Measurements from ENCODE around the gene LINGO1.

LINGO1 gene

GRCh38 chr15:77580996-77581682 is 51.6 kb downstream of the LINGO1 start:
- DNase-seq (ENCODE audit: extremely low read depth, insufficient read length) = no peak
- H3K36me3 ChIP-seq (ENCODE audit: control insufficient read depth, insufficient read depth, low read length) = no peaks in the 10 kb centered on the region
- peaks cover 2% of the 10 kb centered on the region for H3K27me3 ChIP-seq (replicated peaks; ENCODE audit: control insufficient read depth, insufficient read depth, low read length)
- H3K4me3 ChIP-seq (replicated peaks; ENCODE audit: low read depth, low read length) = no peak overlapping the region
- TF ChIP-seq, protein P1, sequence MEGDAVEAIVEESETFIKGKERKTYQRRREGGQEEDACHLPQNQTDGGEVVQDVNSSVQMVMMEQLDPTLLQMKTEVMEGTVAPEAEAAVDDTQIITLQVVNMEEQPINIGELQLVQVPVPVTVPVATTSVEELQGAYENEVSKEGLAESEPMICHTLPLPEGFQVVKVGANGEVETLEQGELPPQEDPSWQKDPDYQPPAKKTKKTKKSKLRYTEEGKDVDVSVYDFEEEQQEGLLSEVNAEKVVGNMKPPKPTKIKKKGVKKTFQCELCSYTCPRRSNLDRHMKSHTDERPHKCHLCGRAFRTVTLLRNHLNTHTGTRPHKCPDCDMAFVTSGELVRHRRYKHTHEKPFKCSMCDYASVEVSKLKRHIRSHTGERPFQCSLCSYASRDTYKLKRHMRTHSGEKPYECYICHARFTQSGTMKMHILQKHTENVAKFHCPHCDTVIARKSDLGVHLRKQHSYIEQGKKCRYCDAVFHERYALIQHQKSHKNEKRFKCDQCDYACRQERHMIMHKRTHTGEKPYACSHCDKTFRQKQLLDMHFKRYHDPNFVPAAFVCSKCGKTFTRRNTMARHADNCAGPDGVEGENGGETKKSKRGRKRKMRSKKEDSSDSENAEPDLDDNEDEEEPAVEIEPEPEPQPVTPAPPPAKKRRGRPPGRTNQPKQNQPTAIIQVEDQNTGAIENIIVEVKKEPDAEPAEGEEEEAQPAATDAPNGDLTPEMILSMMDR (IDR thresholded peaks at IDR 0.05; ENCODE audit: insufficient read depth, low read length, poor library complexity, severe bottlenecking) = no peak

DNA sequence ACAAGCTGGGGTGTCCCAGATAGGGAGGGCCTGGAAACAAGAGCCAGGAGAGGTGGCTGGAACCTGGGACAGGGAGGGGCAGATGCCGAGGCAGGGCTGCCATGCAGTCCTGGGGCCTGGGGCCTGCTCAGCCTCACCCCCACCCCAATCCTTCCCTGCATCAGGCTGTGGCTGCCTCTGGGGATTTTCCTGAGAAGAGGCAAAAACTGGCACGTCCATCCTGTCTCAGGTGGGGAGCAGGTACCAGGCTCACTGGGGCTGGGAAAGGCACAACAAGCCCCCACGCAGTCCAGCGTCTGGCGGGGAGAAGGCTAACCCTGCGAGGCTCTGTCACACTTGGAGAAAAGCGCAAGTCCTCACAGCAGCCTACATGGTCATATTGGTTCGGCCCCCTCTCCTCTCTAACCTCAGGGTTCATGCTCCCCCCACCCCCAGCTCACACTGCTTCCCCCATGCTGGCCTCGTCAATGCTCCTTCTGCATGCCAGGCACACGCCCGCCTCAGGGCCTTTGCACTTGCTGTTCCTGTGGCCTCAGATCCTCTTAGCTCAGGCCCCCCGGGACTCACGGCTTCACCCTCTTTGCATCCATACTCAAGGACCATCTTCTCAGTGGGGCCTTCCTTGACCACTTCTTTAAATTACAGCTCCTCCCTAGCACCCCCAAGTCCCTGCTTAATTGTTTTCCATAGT is 53.1 kb downstream of the LINGO1 start:
- DNase-seq (ENCODE audit: extremely low read depth, insufficient read length) = no peak
- Histone ChIP-seq H3K4me3 (replicated peaks; ENCODE audit: low read depth, low read length) (no peak overlapping the region), H3K27me3 (replicated peaks; ENCODE audit: control insufficient read depth, insufficient read depth, low read length) (peaks cover 2% of the 10 kb centered on the region), H3K36me3 (ENCODE audit: control insufficient read depth, insufficient read depth, low read length) (no peaks in the 10 kb centered on the region)
- TF ChIP-seq, protein P1 (IDR thresholded peaks at IDR 0.05; ENCODE audit: insufficient read depth, low read length, poor library complexity, severe bottlenecking) = no peak

DNA sequence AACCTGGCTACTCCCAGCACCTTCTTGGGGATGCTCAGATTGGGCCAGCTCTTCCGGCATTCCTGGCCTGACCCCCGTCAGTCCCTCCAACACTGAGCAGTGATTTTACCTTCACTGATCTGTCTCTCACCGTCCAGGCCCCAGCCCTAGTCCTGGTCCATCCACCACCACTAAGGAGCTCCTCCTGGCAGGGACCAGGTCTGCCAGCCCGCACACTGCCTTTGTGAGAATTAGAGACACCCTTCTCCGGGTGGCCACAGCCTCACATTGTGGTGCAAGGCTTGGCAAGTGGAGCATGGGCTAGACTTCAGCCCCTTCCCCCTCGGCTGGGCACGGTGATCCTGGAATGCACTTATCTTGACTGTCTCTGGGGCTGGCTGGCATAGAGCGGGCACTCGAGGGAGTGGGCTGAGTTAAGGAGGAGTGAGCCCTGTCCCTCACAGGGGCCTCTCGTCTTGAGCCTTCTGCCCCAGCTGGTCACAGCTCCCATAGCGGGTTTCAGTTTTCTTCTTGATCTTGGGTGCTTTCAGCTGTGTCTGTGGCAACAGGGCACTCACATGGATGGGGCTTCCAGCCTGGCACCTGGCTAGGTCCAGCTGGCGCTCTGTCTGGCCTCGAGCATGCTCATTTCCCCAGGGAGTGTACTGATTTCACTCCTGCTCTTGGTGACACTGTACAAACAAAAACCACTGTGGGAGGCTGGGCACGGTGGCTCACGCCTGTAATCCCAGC is 53.9 kb downstream of the LINGO1 start:
- DNase-seq (ENCODE audit: extremely low read depth, insufficient read length) = no peak
- peaks cover 3% of the 10 kb centered on the region for H3K27me3 ChIP-seq (replicated peaks; ENCODE audit: control insufficient read depth, insufficient read depth, low read length)
- TF ChIP-seq, protein P1 (IDR thresholded peaks at IDR 0.05; ENCODE audit: insufficient read depth, low read length, poor library complexity, severe bottlenecking) = no peak
- no peaks in the 10 kb centered on the region for H3K36me3 ChIP-seq (ENCODE audit: control insufficient read depth, insufficient read depth, low read length)
- no peak overlapping the region for H3K4me3 ChIP-seq (replicated peaks; ENCODE audit: low read depth, low read length)

- no peak for DNase-seq (ENCODE audit: extremely low read depth, insufficient read length)
- Histone ChIP-seq H3K27me3 (replicated peaks; ENCODE audit: control insufficient read depth, insufficient read depth, low read length) (peaks cover 3% of the 10 kb centered on the region), H3K36me3 (ENCODE audit: control insufficient read depth, insufficient read depth, low read length) (no peaks in the 10 kb centered on the region), H3K4me3 (replicated peaks; ENCODE audit: low read depth, low read length) (no peak overlapping the region)
- TF ChIP-seq, protein P1 (IDR thresholded peaks at IDR 0.05; ENCODE audit: insufficient read depth, low read length, poor library complexity, severe bottlenecking) = no peak
Observed at GRCh38 chr15:77577366-77577950, 55.3 kb downstream of the LINGO1 start.

GRCh38 chr15:77576538-77576937 is 56.2 kb downstream of the LINGO1 start:
- DNase-seq (ENCODE audit: extremely low read depth, insufficient read length) = no peak
- no peak overlapping the region for H3K4me3 ChIP-seq (replicated peaks; ENCODE audit: low read depth, low read length)
- TF ChIP-seq, protein P1 (IDR thresholded peaks at IDR 0.05; ENCODE audit: insufficient read depth, low read length, poor library complexity, severe bottlenecking) = no peak
- no peaks in the 10 kb centered on the region for H3K36me3 ChIP-seq (ENCODE audit: control insufficient read depth, insufficient read depth, low read length)
- H3K27me3 ChIP-seq (replicated peaks; ENCODE audit: control insufficient read depth, insufficient read depth, low read length) = peaks cover 3% of the 10 kb centered on the region

Measured in GM06990 (cell line).